GM12891 (cell line): Measurements from ENCODE around the gene DLX6.

Experiments used
- DNase-seq: peaks from one replicate; pipeline ENCODE4 v3.0.0; 2011; ENCODE audit warnings: low spot score; ENCODE audit not compliant: insufficient read length
- FAIRE-seq: peaks from 2 replicates; lab custom pipeline; 2011; peaks lifted over from hg19 to GRCh38; lab: Jason Lieb, UNC
- PAX5 ChIP-seq: IDR thresholded peaks from 2 replicates; pipeline ENCODE4 v1.6.1; 2011; ENCODE audit warnings: low read length, moderate library complexity, mild to moderate bottlenecking; ENCODE audit not compliant: insufficient read depth, severe bottlenecking
- POLR2A ChIP-seq: IDR thresholded peaks from 2 replicates; pipeline ENCODE4 v1.6.1; 2011; ENCODE audit warnings: low read depth, low read length, control low read depth
- POLR2AphosphoS5 ChIP-seq: IDR thresholded peaks from 2 replicates; pipeline ENCODE4 v1.6.1; 2011; ENCODE audit warnings: low read depth, low read length, control low read depth
- POU2F2 ChIP-seq: IDR thresholded peaks from 2 replicates; pipeline ENCODE4 v1.6.1; 2011; ENCODE audit warnings: low read depth, mild to moderate bottlenecking, control low read depth, low read length, moderate library complexity
- SPI1 ChIP-seq: IDR thresholded peaks from 2 replicates; pipeline ENCODE4 v1.6.1; 2011; ENCODE audit warnings: low read depth, low read length, control low read depth
- TAF1 ChIP-seq: IDR thresholded peaks from 2 replicates; pipeline ENCODE4 v1.6.1; 2011; ENCODE audit warnings: low read depth, low read length, control low read depth

The DLX6 gene

GRCh38 chr7:97002555-97003261 lies 2.6 kb upstream of the DLX6 start:
- DNase-seq: no peak
- no peak for FAIRE-seq

GRCh38 chr7:97003262-97004246 lies 1.8 kb upstream of the DLX6 start:
- TF ChIP-seq POLR2A: no peak
- no peak for TF ChIP-seq PAX5
- no peak for TF ChIP-seq TAF1
- FAIRE-seq (no peak), DNase-seq (no peak)

More at GRCh38 chr7:97002555-97003261, 2.6 kb upstream of the DLX6 start:
- TF ChIP-seq POLR2AphosphoS5 (no peak), POU2F2 (no peak), POLR2A (no peak), PAX5 (no peak), TAF1 (no peak), SPI1 (no peak)

- TF ChIP-seq TAF1 (no peak), SPI1 (no peak), POU2F2 (no peak), POLR2AphosphoS5 (no peak), PAX5 (no peak), POLR2A (no peak)
- no peak for FAIRE-seq
- DNase-seq: no peak
Observed at GRCh38 chr7:97004247-97005182, 838 bp upstream of the DLX6 start.

- FAIRE-seq: no peak
- DNase-seq: peak; percentile 53
- TF ChIP-seq POLR2A: no peak
- no peak for TF ChIP-seq SPI1
- TF ChIP-seq PAX5: no peak
- no peak for TF ChIP-seq TAF1
- no peak for TF ChIP-seq POLR2AphosphoS5
- no peak for TF ChIP-seq POU2F2
Observed at GRCh38 chr7:97006055-97006815, 882 bp downstream of the DLX6 start.

GRCh38 chr7:97006816-97007582 lies 1.6 kb downstream of the DLX6 start:
- FAIRE-seq (no peak), DNase-seq (no peak)
- TF ChIP-seq POU2F2 (no peak), TAF1 (no peak), POLR2A (no peak), SPI1 (no peak), POLR2AphosphoS5 (no peak), PAX5 (no peak)

- DNase-seq: no peak
- TF ChIP-seq TAF1: no peak
- TF ChIP-seq POLR2A: no peak
- TF ChIP-seq POU2F2: no peak
- TF ChIP-seq POLR2AphosphoS5: no peak
- TF ChIP-seq PAX5: no peak
- TF ChIP-seq SPI1: no peak
- FAIRE-seq: no peak
Observed at GRCh38 chr7:97007583-97007861, 2.2 kb downstream of the DLX6 start.

- no peak for FAIRE-seq
- no peak for DNase-seq
- TF ChIP-seq POLR2A (no peak), TAF1 (no peak), PAX5 (no peak), POLR2AphosphoS5 (no peak), SPI1 (no peak), POU2F2 (no peak)
Observed at GRCh38 chr7:97008275-97008917, 3.0 kb downstream of the DLX6 start.
